Stimulated activated effector memory CD8-positive, alpha-beta T cell treated with anti-CD3 and anti-CD28 coated beads, Interleukin-12 subunit alpha, Interleukin-12 subunit beta, amount 100 ng/mL, for 72 hours (primary cell): ENCODE data around the gene SCNN1B.

Experiments used
- ATAC-seq: fragments of 150-1000 bp; cut with Tn5 transposase; 2 replicates; pipeline ENCODE4 v1.10.0; 2021
- DNase-seq, 2 donors: peaks; one replicate each; pipeline ENCODE4 v3.0.0; 2021 to 2022; ENCODE audit warnings: low spot score in 2 of 2
- H3K27ac Mint-ChIP-seq: one replicate; pipeline ENCODE4 v1.8.0; 2022; ENCODE audit warnings: mild to moderate bottlenecking, mixed read lengths
- H3K36me3 Mint-ChIP-seq: one replicate; pipeline ENCODE4 v1.8.0; 2022; ENCODE audit warnings: mild to moderate bottlenecking, mixed read lengths
- H3K4me1 Mint-ChIP-seq: one replicate; pipeline ENCODE4 v1.8.0; 2022; ENCODE audit warnings: mixed read lengths
- H3K4me3 Mint-ChIP-seq: one replicate; pipeline ENCODE4 v1.8.0; 2022; ENCODE audit warnings: mild to moderate bottlenecking, mixed read lengths
- H3K9me3 Mint-ChIP-seq: one replicate; pipeline ENCODE4 v1.8.0; 2022; ENCODE audit warnings: mixed read lengths

The SCNN1B gene

DNA sequence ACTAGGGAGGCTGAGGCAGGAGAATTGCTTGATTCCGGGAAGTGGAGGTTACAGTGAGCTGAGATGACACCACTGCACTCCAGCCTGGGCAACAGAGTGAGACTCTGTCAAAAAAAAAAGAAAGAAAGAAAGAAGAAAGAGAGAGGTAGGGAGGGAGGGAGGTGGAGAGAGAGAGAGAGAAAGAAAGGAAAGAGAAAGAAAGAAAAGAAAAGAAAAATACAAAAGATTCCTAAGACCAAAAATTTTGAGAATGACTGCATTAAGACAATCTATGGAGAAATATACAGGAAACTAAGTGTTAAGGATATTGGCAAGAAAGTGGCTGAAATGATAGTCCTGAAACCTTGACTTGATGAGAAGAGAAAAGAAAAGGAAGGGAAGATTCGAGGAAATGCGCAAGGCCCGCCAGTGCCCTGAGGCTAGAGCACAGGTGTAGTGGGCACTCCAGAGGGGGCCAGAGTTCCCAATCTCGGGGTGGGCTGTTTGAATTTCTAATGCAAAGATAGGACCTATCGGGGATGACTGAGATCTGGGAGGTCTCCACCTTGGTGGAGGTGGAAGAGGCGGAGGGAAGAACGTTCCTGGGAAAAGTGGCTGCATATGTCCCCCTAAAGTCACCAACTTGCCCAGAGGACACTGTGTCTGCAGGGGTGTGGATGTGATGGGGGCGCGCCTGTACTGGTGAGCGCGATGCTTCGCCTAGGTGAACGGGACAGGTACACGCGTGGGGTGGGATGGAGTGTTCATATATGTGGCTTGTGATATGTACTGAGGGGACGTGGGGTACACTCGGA, 654 bp upstream of the SCNN1B start:
- Mint-ChIP-seq H3K9me3 (no peaks in the 10 kb centered on the region), H3K4me3 (no peak overlapping the region), H3K36me3 (no peaks in the 10 kb centered on the region), H3K4me1 (peaks cover 5% of the 10 kb centered on the region), H3K27ac (no peak overlapping the region)
- DNase-seq (no peak), ATAC-seq (no peak)

DNA sequence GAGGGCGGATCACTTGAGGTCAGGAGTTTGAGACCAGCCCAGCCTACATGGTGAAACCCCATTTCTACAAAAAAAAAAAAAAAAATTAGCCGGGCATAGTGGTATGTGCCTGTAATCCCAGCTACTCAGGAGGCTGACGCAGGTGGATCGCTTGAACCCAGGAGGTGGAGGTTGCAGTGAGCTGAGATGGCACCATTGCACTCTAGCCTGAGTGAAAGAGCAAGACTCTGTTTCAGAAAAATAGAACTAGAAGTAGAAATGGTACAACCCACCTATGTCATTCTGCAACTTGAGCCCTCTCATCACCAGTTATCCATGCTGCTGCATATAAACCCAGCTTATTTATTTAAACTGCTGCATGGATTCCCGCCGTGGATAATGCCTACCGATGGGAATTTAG, 1.6 kb downstream of the SCNN1B start:
- Mint-ChIP-seq H3K27ac (no peak overlapping the region), H3K4me1 (peaks cover 5% of the 10 kb centered on the region), H3K9me3 (no peaks in the 10 kb centered on the region), H3K36me3 (no peaks in the 10 kb centered on the region), H3K4me3 (no peak overlapping the region)
- DNase-seq (no peak), ATAC-seq (no peak)

DNA sequence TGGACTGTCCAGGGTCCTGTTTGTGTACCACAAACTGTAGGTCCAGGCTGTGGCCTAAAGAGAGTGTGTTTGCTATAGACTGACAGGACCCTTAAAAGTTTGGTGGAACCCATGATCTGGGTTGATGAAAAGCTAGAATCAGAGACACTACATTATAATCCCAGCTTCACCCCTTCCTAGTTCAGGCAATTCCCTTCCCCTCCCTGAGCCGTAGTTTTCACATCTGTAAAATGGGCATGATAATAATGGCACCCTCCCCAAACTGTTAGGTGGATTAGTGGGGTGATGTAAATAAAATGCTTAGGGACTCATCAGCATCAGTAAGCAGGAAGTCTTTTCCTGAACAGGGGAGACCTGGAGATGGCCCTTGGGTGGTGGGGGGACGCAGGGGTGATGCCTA, 2.5 kb downstream of the SCNN1B start:
- no peak for ATAC-seq
- no peaks in the 10 kb centered on the region for H3K9me3 Mint-ChIP-seq
- H3K4me1 Mint-ChIP-seq: peaks cover 5% of the 10 kb centered on the region
- H3K4me3 Mint-ChIP-seq: no peak overlapping the region
- DNase-seq: no peak
- H3K36me3 Mint-ChIP-seq: no peaks in the 10 kb centered on the region
- H3K27ac Mint-ChIP-seq: no peak overlapping the region

DNA sequence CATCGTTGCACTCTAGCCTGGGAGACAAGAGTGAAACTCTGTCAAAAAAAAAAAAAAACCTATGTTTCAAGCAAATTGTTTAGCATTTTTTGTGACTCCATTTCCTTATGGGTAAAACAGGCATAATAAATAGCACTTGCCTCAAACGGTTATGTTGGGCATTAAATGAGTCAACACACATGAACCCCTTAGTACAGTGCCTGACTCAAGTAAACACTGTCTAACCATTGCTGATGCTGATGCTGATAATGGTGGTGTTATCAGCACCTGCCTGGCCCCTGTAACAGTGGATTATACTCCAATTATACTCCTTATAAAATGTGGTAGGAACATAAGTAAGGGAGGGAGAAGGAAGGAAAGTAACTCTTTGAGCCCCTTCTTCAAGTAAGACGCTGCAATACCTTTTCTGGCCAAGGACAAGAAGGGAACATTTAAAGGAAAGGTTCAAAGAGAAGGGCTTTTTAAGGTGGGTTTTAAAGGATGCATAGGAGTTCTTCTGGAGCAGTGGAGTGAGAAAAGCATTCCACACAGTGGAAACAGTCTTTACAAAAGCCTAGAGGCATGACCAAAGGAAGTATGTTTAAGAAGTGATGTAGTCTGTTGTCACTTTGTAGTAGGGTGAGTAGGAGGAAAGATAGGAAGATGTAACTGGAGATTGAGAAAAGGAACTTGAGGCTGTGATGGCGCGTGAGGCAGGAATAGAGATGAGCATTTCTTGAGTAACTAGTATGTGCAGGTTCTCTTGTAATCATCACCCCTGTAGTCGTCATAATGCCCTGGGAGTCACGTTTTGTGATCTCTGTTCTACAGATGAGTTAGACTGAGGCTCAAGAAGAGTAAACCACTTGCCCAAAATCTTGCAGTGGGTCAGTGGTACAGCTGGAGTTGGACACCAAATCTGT, 4.3 kb downstream of the SCNN1B start:
- no peak for DNase-seq
- peaks cover 5% of the 10 kb centered on the region for H3K4me1 Mint-ChIP-seq
- no peak for ATAC-seq
- H3K4me3 Mint-ChIP-seq: no peak overlapping the region
- H3K27ac Mint-ChIP-seq: no peak overlapping the region
- no peaks in the 10 kb centered on the region for H3K9me3 Mint-ChIP-seq
- no peaks in the 10 kb centered on the region for H3K36me3 Mint-ChIP-seq

DNA sequence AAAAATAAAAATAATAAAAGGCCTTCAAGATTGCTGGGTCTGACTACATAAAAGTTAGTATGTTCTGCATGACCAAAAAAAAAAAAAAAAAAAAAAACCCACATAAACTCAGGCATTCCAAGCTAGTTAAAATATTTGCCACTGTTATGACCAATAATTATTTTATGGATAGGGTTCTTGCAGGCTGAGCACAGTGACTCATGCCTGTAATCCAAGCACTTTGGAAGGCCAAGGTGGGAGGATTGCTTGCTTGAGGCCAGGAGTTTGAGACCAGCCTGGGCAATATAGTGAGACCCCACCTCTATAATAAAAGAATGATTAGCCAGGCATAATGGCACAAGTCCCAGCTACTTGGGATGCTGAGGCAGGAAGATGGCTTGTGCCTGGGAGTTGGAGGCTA, 8.1 kb downstream of the SCNN1B start:
- Mint-ChIP-seq H3K27ac (no peak overlapping the region), H3K4me1 (no peaks in the 10 kb centered on the region), H3K4me3 (no peak overlapping the region), H3K9me3 (no peaks in the 10 kb centered on the region), H3K36me3 (no peaks in the 10 kb centered on the region)
- no peak for ATAC-seq
- DNase-seq: no peak

DNA sequence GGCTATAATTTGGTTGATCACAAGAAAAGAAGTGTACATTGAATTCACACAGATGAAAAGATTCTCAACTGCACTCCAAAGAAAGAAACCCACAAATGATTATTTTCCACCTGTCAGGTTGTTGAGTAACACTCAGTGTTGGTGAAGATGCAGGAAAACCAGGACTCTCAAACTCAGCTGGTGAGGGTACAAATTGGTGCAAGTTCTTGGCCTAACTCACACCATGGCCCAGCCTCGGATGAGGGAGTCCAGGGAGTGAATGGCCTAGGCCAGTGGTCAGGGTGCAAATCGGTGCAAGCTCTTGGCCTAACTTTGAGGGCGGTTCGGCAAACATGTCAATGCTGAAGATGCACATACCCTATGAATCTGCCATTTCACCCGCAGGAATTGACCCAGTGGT, 8.6 kb downstream of the SCNN1B start:
- H3K36me3 Mint-ChIP-seq: no peaks in the 10 kb centered on the region
- H3K9me3 Mint-ChIP-seq: no peaks in the 10 kb centered on the region
- H3K4me1 Mint-ChIP-seq: no peaks in the 10 kb centered on the region
- ATAC-seq (no peak), DNase-seq (no peak)
- H3K4me3 Mint-ChIP-seq: no peak overlapping the region
- H3K27ac Mint-ChIP-seq: no peak overlapping the region

DNA sequence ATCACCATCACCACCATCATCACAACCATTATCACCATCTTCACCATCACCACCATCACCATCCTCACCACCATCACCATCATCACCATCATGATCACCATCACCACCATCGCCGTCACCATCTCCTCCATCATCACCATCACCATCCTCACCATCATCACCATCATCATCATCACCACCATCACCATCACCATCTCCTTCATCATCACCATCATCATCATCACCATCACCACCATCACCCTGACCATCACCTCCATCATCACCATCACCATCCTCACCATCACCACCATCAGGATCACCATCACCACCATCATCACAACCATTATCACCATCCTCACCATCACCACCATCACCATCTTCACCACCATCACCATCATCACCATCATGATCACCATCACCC, 14.1 kb downstream of the SCNN1B start:
- DNase-seq (no peak), ATAC-seq (no peak)
- Mint-ChIP-seq H3K9me3 (no peaks in the 10 kb centered on the region), H3K36me3 (no peaks in the 10 kb centered on the region), H3K27ac (no peak overlapping the region), H3K4me1 (no peaks in the 10 kb centered on the region), H3K4me3 (no peak overlapping the region)

DNA sequence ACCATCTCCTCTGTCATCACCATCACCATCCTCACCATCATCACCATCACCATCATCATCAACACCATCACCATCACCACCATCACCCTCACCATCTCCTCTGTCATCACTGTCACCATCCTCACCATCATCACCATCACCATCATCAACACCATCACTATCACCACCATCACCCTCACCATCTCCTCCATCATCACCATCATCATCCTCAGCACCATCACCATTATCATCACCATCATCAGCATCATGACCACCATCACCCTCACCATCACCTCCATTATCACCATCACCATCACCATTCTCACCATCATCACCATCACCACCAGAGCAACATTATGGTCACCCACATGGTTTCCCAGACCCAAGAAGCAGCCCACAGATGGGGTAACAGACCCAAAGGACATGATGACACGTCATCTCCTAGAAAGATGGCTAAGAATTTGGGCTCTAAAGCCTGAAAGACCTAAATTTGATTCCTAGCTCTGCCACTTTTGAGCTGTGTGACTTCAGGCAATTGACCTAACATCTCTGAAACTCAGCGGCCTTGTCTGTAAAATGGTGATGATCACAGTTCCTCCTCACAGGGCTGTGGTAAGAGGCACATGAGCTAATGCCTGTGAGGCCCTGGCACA, 14.6 kb downstream of the SCNN1B start:
- Mint-ChIP-seq H3K27ac (no peak overlapping the region), H3K9me3 (no peaks in the 10 kb centered on the region), H3K4me1 (no peaks in the 10 kb centered on the region), H3K36me3 (no peaks in the 10 kb centered on the region), H3K4me3 (no peak overlapping the region)
- ATAC-seq (no peak), DNase-seq (no peak)

DNA sequence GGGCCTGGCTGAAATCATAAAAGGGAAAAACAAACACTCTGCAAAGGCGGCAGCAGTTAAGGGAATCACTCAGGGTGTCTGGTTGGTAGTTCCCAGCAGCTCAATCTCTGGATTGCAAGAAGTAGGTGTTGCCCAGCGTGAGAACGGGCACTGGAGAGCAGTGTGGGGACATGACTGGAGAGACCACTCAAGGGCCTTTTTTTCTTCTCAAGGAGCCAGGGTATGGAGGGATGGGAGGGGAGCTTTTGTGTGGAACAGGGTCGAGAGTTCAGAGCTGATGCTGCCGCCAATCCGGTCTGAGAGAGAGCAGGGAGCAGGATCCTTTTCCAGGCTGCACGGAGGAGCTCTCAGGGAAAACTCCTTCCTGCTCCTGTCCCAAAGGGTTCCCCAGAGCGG, 15.2 kb downstream of the SCNN1B start:
- no peaks in the 10 kb centered on the region for H3K36me3 Mint-ChIP-seq
- H3K27ac Mint-ChIP-seq: no peak overlapping the region
- DNase-seq (no peak), ATAC-seq (no peak)
- no peaks in the 10 kb centered on the region for H3K4me1 Mint-ChIP-seq
- no peaks in the 10 kb centered on the region for H3K9me3 Mint-ChIP-seq
- no peak overlapping the region for H3K4me3 Mint-ChIP-seq

DNA sequence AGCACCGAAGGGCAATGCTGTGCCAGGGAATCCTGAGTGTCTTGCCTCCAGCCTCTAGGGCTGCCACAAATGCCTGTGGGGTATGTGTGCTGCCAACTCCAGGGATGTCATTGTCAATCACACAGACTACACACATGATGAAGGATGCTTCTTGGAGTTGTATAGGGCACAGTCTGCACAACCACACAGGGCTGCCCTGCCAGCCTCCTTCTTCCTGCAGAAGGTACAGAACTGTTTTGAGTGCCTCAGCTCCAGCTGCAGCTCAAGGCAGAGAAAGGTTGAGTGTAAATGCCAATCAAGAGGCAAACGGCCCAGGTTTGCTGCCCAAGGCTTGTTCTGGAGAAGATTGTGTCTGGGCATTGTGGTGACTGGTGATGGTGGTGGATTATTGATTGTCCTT, 15.6 kb downstream of the SCNN1B start:
- Mint-ChIP-seq H3K36me3 (no peaks in the 10 kb centered on the region), H3K4me3 (no peak overlapping the region), H3K4me1 (no peaks in the 10 kb centered on the region), H3K9me3 (no peaks in the 10 kb centered on the region), H3K27ac (no peak overlapping the region)
- ATAC-seq (no peak), DNase-seq (no peak)

DNA sequence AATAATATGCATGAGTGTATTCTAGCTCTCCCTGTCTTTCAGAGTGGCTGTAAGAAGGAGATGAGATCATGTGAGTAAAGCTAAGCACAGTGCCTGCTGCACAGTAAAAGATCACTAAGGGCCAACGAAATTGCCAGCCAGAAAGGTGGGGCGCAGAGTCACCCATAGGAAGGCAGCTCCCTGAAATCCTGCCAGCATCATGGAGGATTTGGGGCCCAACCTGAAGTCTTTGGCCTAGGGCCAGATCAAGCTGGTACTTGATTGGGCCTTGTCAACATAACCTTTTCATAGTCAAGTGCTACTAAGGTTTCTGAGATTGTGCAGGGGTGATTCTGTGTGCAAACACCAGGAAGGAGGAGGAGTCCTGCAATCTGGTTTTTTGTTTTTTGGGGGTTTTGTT, 16.5 kb downstream of the SCNN1B start:
- DNase-seq (no peak), ATAC-seq (no peak)
- Mint-ChIP-seq H3K27ac (no peak overlapping the region), H3K4me1 (no peaks in the 10 kb centered on the region), H3K36me3 (no peaks in the 10 kb centered on the region), H3K4me3 (no peak overlapping the region), H3K9me3 (no peaks in the 10 kb centered on the region)

DNA sequence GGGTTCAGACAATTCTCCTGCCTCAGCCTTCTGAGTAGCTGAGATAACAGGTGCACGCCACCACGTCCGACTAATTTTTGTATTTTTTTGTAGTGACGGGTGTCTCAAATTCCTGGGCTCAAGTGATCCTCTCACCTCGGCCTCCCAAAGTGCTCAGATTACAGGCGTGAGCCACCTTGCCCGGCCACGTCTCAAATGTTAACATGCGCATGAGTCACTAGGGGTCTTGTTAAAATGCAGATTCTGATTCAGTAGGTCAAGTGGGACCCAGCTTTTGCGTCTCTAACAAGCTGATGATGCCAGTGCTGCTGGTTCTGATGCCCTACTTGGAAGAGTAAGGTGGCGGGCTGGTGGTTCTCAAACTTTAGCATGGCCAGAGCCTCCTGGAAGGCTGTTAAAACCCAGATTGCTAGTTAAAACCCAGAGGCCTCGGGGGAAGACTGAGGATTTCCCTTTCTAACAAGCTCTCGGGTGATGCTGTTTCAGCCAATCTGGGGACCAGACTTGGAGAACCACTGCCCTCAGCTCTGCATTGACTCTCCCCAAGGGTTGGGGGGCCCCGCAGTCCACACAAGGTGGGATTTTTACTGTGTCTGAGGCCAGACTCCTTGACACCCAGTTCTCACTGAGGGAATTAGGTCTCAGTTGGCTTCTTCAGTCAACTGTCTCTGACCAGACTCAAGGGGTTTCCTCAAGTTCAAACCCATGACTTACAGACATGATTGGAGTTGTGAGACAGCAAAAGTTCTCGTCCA, 17.9 kb downstream of the SCNN1B start:
- Mint-ChIP-seq H3K36me3 (no peaks in the 10 kb centered on the region), H3K27ac (no peak overlapping the region), H3K9me3 (no peaks in the 10 kb centered on the region)

DNA sequence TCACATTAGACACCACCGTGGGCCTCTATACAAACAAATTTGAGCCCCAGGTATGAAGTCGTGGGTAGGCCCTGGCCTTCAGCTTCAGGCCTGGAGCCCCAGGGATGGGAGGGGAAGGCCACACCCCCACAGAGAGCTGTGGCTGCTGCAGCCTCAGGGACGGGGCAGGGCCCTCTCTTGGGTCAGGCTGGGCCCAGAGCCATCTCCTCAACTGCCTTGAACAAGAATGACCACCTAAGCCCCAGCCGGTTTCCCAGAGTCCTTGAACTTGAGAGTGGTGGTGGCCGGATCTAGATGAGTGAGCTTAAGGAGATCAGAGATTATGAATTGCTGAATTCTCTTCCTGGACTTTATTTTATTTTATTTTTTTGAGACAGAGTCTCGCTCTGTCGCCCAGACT, 18.6 kb downstream of the SCNN1B start:
- no peak overlapping the region for H3K27ac Mint-ChIP-seq
- ATAC-seq (peak; percentile 9), DNase-seq (no peak)
- no peak overlapping the region for H3K4me3 Mint-ChIP-seq
- no peaks in the 10 kb centered on the region for H3K4me1 Mint-ChIP-seq
- no peaks in the 10 kb centered on the region for H3K9me3 Mint-ChIP-seq
- H3K36me3 Mint-ChIP-seq: no peaks in the 10 kb centered on the region

More for the DNA sequence above, 17.9 kb downstream of the SCNN1B start:
- DNase-seq (no peak), ATAC-seq (no peak)
- no peak overlapping the region for H3K4me3 Mint-ChIP-seq
- H3K4me1 Mint-ChIP-seq: no peaks in the 10 kb centered on the region

DNA sequence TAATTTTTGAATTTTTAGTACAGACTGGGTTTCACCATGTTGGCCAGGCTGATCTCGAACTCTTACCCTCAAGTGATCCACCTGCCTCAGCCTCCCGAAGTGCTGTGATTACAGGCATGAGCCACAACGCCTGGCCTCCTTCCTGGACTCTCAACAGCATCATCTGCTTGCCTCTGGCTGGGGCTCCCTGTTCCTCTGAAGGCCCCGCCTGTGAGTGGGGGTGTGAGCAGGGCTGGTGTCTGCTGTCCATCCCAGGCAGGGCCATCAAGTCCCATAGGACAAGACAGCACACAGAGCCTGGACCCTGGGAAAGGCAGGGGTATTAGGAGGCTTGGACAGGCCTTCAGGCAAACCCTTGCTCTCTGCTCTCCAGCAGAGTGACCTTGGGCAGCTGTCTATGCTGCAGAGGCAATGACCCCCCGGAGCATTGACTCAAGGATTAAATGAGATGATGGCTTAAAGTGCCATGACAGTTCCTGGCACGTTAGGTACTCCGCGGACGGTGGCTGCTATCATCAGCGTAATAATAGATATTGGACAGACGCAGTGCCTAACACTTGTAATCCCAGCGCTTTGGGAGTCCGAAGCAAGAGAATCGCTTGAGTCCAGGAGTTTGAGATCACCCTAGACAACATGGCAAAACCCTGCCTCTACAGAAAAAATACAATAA, 19.2 kb downstream of the SCNN1B start:
- no peak overlapping the region for H3K27ac Mint-ChIP-seq
- H3K9me3 Mint-ChIP-seq: no peaks in the 10 kb centered on the region
- H3K4me3 Mint-ChIP-seq: no peak overlapping the region
- ATAC-seq (peak; percentile 21), DNase-seq (no peak)
- H3K4me1 Mint-ChIP-seq: no peaks in the 10 kb centered on the region
- H3K36me3 Mint-ChIP-seq: no peaks in the 10 kb centered on the region
